Endothelial cell (in vitro differentiated cells): Measurements from ENCODE around the gene GNGT1. TPM values are rescaled to one million over a fixed set of nuclear protein-coding genes. Genes with fewer than 3 reads are reported as not detected.
"Not testable (repeated sequence)": the region's sequence is repeated elsewhere in the genome, so short reads cannot be mapped to it uniquely, and the experiment has no call there.

Experiments
- DNase-seq: peaks from one replicate; pipeline ENCODE4 v3.0.0; 2021; ENCODE audit warnings: low spot score
- H3K27ac Mint-ChIP-seq: one replicate; pipeline ENCODE4 v1.8.0; 2021; ENCODE audit warnings: mixed read lengths, inconsistent platforms; ENCODE audit not compliant: unreplicated experiment
- H3K27me3 Mint-ChIP-seq: one replicate; pipeline ENCODE4 v1.8.0; 2021; ENCODE audit warnings: mild to moderate bottlenecking, moderate library complexity, mixed read lengths, inconsistent platforms; ENCODE audit not compliant: unreplicated experiment
- H3K36me3 Mint-ChIP-seq: one replicate; pipeline ENCODE4 v1.8.0; 2021; ENCODE audit warnings: mild to moderate bottlenecking, low read depth, mixed read lengths, inconsistent platforms; ENCODE audit not compliant: unreplicated experiment
- H3K4me1 Mint-ChIP-seq: one replicate; pipeline ENCODE4 v1.8.0; 2021; ENCODE audit warnings: mild to moderate bottlenecking, mixed read lengths, inconsistent platforms; ENCODE audit not compliant: unreplicated experiment
- H3K4me3 Mint-ChIP-seq: one replicate; pipeline ENCODE4 v1.8.0; 2021; ENCODE audit warnings: mild to moderate bottlenecking, mixed read lengths, inconsistent platforms; ENCODE audit not compliant: unreplicated experiment
- H3K9me3 Mint-ChIP-seq: one replicate; pipeline ENCODE4 v1.8.0; 2021; ENCODE audit warnings: mixed read lengths, inconsistent platforms; ENCODE audit not compliant: unreplicated experiment
- CTCF ChIP-seq: fragments of 200-600 bp; sonication (generic); IDR thresholded peaks from one replicate; pipeline ENCODE4 v1.5.0; 2021; ENCODE audit warnings: antibody characterized with exemption; ENCODE audit not compliant: unreplicated experiment
- total RNA-seq: library from RNA; stranded (reverse); fragmentation: NEBNext Ultra II Directional; extraction: Animal tissue kit (Norgen Biotek cat#: 25700); gene quantifications from one replicate; pipeline ENCODE4 v1.2.1, GENCODE V29; 2021; ENCODE audit not compliant: unreplicated experiment

The GNGT1 gene
- total RNA-seq, 1 donor from 2014 or later = not detected

- Mint-ChIP-seq H3K9me3 (no peaks in the 10 kb centered on the region), H3K4me3 (no peak overlapping the region), H3K27ac (no peak overlapping the region), H3K4me1 (peaks cover 15% of the 10 kb centered on the region), H3K36me3 (no peaks in the 10 kb centered on the region), H3K27me3 (peaks cover 3% of the 10 kb centered on the region)
- TF ChIP-seq CTCF = no peak
- DNase-seq = no peak
These were observed 8.7 kb upstream of the GNGT1 start for GRCh38 chr7:93897680-93898079.

- Mint-ChIP-seq H3K4me1 (peaks cover 4% of the 10 kb centered on the region), H3K4me3 (no peak overlapping the region), H3K27me3 (no peaks in the 10 kb centered on the region), H3K36me3 (no peaks in the 10 kb centered on the region), H3K9me3 (no peaks in the 10 kb centered on the region), H3K27ac (no peak overlapping the region)
- DNase-seq = peak; percentile 20
- peak; percentile 94 for TF ChIP-seq CTCF
These were observed 3.5 kb upstream of the GNGT1 start for GRCh38 chr7:93902777-93903423.

- no peak for DNase-seq
- Mint-ChIP-seq H3K27me3 (peaks cover 2% of the 10 kb centered on the region), H3K4me1 (peaks cover 16% of the 10 kb centered on the region), H3K27ac (no peak overlapping the region), H3K4me3 (no peak overlapping the region), H3K9me3 (no peaks in the 10 kb centered on the region), H3K36me3 (no peaks in the 10 kb centered on the region)
- TF ChIP-seq CTCF = no peak
These were observed 4.0 kb downstream of the GNGT1 start for GRCh38 chr7:93910076-93910994.

GRCh38 chr7:93911242-93911641 is 4.9 kb downstream of the GNGT1 start:
- not testable (repeated sequence) for H3K4me3 Mint-ChIP-seq, DNase-seq, H3K36me3 Mint-ChIP-seq, H3K27ac Mint-ChIP-seq, H3K27me3 Mint-ChIP-seq, H3K9me3 Mint-ChIP-seq
- H3K4me1 Mint-ChIP-seq = peaks cover 16% of the 10 kb centered on the region

GRCh38 chr7:93911661-93912060 is 5.3 kb downstream of the GNGT1 start:
- DNase-seq, H3K27me3 Mint-ChIP-seq, H3K4me3 Mint-ChIP-seq, H3K27ac Mint-ChIP-seq, H3K9me3 Mint-ChIP-seq, H3K36me3 Mint-ChIP-seq: not testable (repeated sequence)
- peaks cover 16% of the 10 kb centered on the region for H3K4me1 Mint-ChIP-seq

GRCh38 chr7:93913197-93913596 is 6.8 kb downstream of the GNGT1 start:
- Mint-ChIP-seq H3K27ac (peak overlapping the region; percentile 79), H3K4me3 (no peak overlapping the region), H3K9me3 (no peaks in the 10 kb centered on the region), H3K4me1 (peaks cover 16% of the 10 kb centered on the region), H3K36me3 (no peaks in the 10 kb centered on the region), H3K27me3 (peaks cover under 1% of the 10 kb centered on the region)
- TF ChIP-seq CTCF = no peak
- DNase-seq = no peak
